OCI-LY7 (cell line): ENCODE results near the gene SEMA3E. TPM values are rescaled to one million over a fixed set of nuclear protein-coding genes. Genes with fewer than 3 reads are reported as not detected.

Experiments
- BruUV-seq: library from RNA; stranded (reverse); fragments of 400-500 nt; replicated peaks from 2 replicates; lab custom pipeline; 2021; lab: Mats Ljungman, UMichigan
- CTCF ChIA-PET: fragments of 300-600 bp; sonication (Branson Sonifier 250); formaldehyde crosslinking; loops from one replicate; lab custom pipeline; 2022; ENCODE audit warnings: antibody characterized with exemption; ENCODE audit not compliant: unreplicated experiment; lab: Charles Lee
- POLR2A ChIA-PET: fragments of 300-600 bp; sonication (Branson Sonifier 250); formaldehyde crosslinking; loops from one replicate; lab custom pipeline; 2022; ENCODE audit warnings: antibody characterized with exemption; lab: Charles Lee
- DNase-seq: peaks from one replicate; pipeline ENCODE4 v3.0.0-alpha.2; 2015; ENCODE audit warnings: low spot score
- H2AFZ ChIP-seq: fragments of 200-600 bp; sonication (generic), shearing (Covaris generic); 2 replicates; pipeline ENCODE4 v1.6.1; 2014; ENCODE audit warnings: mild to moderate bottlenecking, antibody characterized with exemption, low read length, moderate library complexity
- H3K27ac ChIP-seq: fragments of 200-600 bp; sonication (generic); 2 replicates; pipeline ENCODE4 v1.5.1; 2014; ENCODE audit warnings: mixed run types, low read depth, mild to moderate bottlenecking, moderate library complexity, low read length, inconsistent platforms; ENCODE audit not compliant: poor library complexity, severe bottlenecking
- H3K36me3 ChIP-seq: fragments of 200-600 bp; sonication (generic); 2 replicates; pipeline ENCODE4 v1.6.1; 2014; ENCODE audit warnings: mild to moderate bottlenecking, antibody characterized with exemption, low read length, moderate library complexity, mixed read lengths; ENCODE audit not compliant: insufficient read depth
- H3K4me1 ChIP-seq: fragments of 200-600 bp; sonication (generic); 2 replicates; pipeline ENCODE4 v1.5.1; 2014; ENCODE audit warnings: mild to moderate bottlenecking, low read length; ENCODE audit not compliant: insufficient read depth, poor library complexity, severe bottlenecking
- H3K4me2 ChIP-seq: fragments of 200-600 bp; sonication (generic); 2 replicates; pipeline ENCODE4 v1.6.1; 2014; ENCODE audit warnings: mild to moderate bottlenecking, low read length
- H3K4me3 ChIP-seq: fragments of 200-600 bp; sonication (generic); 2 replicates; pipeline ENCODE4 v1.5.1; 2014; ENCODE audit warnings: mild to moderate bottlenecking, low read depth, low read length; ENCODE audit not compliant: poor library complexity, severe bottlenecking
- H3K79me2 ChIP-seq: fragments of 200-600 bp; sonication (generic); 2 replicates; pipeline ENCODE4 v1.6.1; 2016; ENCODE audit warnings: low read depth, mild to moderate bottlenecking, low read length, moderate library complexity, mixed read lengths; ENCODE audit not compliant: insufficient read depth
- H3K9me2 ChIP-seq: fragments of 200-600 bp; sonication (generic); 2 replicates; pipeline ENCODE4 v1.6.1; 2016; ENCODE audit warnings: mild to moderate bottlenecking, low read length, mixed read lengths; ENCODE audit not compliant: insufficient read depth
- H3K9me3 ChIP-seq: fragments of 200-600 bp; sonication (generic); 2 replicates; pipeline ENCODE4 v1.6.1; 2014; ENCODE audit warnings: mild to moderate bottlenecking, mixed run types, low read length, mixed read lengths
- H4K20me1 ChIP-seq: fragments of 200-600 bp; sonication (generic); 2 replicates; pipeline ENCODE4 v1.6.1; 2014; ENCODE audit warnings: mild to moderate bottlenecking, antibody characterized with exemption, low read length, moderate library complexity, mixed read lengths; ENCODE audit not compliant: insufficient read depth
- CTCF ChIP-seq: fragments of 200-600 bp; sonication (generic); conservative IDR thresholded peaks from 2 replicates; pipeline ENCODE4 v1.5.1; 2014; ENCODE audit warnings: mild to moderate bottlenecking, antibody characterized with exemption, low read length, moderate library complexity, mixed read lengths
- EZH2phosphoT487 ChIP-seq: fragments of 200-600 bp; sonication (generic); IDR thresholded peaks from 2 replicates; pipeline ENCODE4 v1.6.1; 2018; ENCODE audit warnings: low read depth, borderline replicate concordance, mild to moderate bottlenecking, mixed run types, antibody characterized with exemption, low read length, moderate library complexity, mixed read lengths
- intact Hi-C: fragments of 100-400 bp; cut with micrococcal nuclease; formaldehyde crosslinking; loops from one replicate; pipeline ENCODE4 v1.10.0; 2022; ENCODE audit not compliant: unreplicated experiment
- total RNA-seq, 2 experiments: library from RNA; depleted of rRNA in 1 of 2; stranded (reverse); fragments of >200 nt in 1 of 2; shearing (Covaris generic) in 1 of 2; gene quantifications; 2 replicates each; pipeline ENCODE4 v1.2.3, GENCODE V29; 2014 to 2022

Gene SEMA3E
- total RNA-seq, 2 experiments from 2014 or later: 0.06 TPM; not detected in 1

GRCh38 chr7:83672157-83672556, 23.2 kb upstream of the SEMA3E start:
- TF ChIP-seq EZH2phosphoT487 (no peak), CTCF (no peak)
- POLR2A ChIA-PET: no interaction called here
- intact Hi-C loops: no loop called here

GRCh38 chr7:83663131-83663530, 14.2 kb upstream of the SEMA3E start:
- Histone ChIP-seq H4K20me1 (no peaks in the 10 kb centered on the region), H3K27ac (no peak overlapping the region), H2AFZ (no peak overlapping the region), H3K4me2 (no peak overlapping the region), H3K36me3 (no peaks in the 10 kb centered on the region), H3K9me2 (no peaks in the 10 kb centered on the region), H3K79me2 (no peaks in the 10 kb centered on the region), H3K9me3 (no peaks in the 10 kb centered on the region), H3K4me1 (no peaks in the 10 kb centered on the region), H3K4me3 (no peak overlapping the region)
- no TSS peak for BruUV-seq
- TF ChIP-seq EZH2phosphoT487 (no peak), CTCF (no peak)
- POLR2A ChIA-PET: no interaction called here
- CTCF ChIA-PET: no interaction called here
- intact Hi-C loops: no loop called here
- no peak for DNase-seq

More at GRCh38 chr7:83672157-83672556, 23.2 kb upstream of the SEMA3E start:
- Histone ChIP-seq H3K4me1 (no peaks in the 10 kb centered on the region), H2AFZ (no peak overlapping the region), H3K4me2 (no peak overlapping the region), H3K79me2 (no peaks in the 10 kb centered on the region), H3K36me3 (no peaks in the 10 kb centered on the region), H3K9me3 (no peaks in the 10 kb centered on the region), H3K9me2 (no peaks in the 10 kb centered on the region), H4K20me1 (no peaks in the 10 kb centered on the region), H3K27ac (no peak overlapping the region), H3K4me3 (no peak overlapping the region)
- BruUV-seq: no TSS peak
- DNase-seq: no peak
- CTCF ChIA-PET: no interaction called here

- intact Hi-C loops: loop anchor here (10.0 kb wide), 1 partner anchor 143 kb away; no protein-coding TSS in a partner anchor
These were observed 9.2 kb upstream of the SEMA3E start for GRCh38 chr7:83658126-83658525.

More at GRCh38 chr7:83658126-83658525, 9.2 kb upstream of the SEMA3E start:
- Histone ChIP-seq H3K9me3 (no peaks in the 10 kb centered on the region), H4K20me1 (no peaks in the 10 kb centered on the region), H3K4me2 (no peak overlapping the region), H3K27ac (no peak overlapping the region), H3K4me1 (no peaks in the 10 kb centered on the region), H3K9me2 (no peaks in the 10 kb centered on the region), H2AFZ (no peak overlapping the region), H3K79me2 (no peaks in the 10 kb centered on the region), H3K4me3 (no peak overlapping the region), H3K36me3 (no peaks in the 10 kb centered on the region)
- ChIA-PET POLR2A (interaction anchor here (1.1 kb wide), 1 partner anchor 25 kb away, joined by 3 read pairs; no protein-coding TSS in a partner anchor), CTCF (no interaction called here)
- BruUV-seq: no TSS peak
- no peak for DNase-seq
- no peak for TF ChIP-seq EZH2phosphoT487
- no peak for TF ChIP-seq CTCF
